ENCODE results near the gene H2BK1. TPM values are rescaled to one million over a fixed set of nuclear protein-coding genes. Genes with fewer than 3 reads are reported as not detected.

H2BK1 gene
- total RNA-seq, 2 experiments from 2014 or later: not detected

DNA sequence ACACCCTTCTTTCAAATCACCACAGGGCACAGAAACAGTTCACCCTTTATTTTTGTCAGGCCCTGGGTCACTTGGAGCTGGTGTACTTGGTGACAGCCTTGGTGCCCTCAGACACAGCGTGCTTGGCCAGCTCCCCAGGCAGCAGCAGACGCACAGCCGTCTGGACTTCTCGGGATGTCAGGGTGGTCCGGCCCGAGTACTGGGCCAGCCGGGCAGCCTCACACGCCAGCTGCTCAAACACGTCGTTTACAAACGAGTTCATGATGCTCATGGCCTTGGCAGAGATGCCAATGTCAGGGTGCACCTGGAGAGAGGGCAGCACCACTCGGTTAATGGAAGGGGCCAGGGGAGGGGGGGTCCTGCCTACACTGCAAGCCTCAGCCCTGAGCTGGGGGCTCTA is 2.5 kb downstream of the H2BK1 start:
- ATAC-seq (no peak), DNase-seq (no peak)
- Mint-ChIP-seq H3K27ac (no peak overlapping the region), H3K4me1 (ENCODE audit: low read depth) (peaks cover 20% of the 10 kb centered on the region), H3K9me3 (no peaks in the 10 kb centered on the region), H3K36me3 (ENCODE audit: low read depth) (peaks cover 4% of the 10 kb centered on the region), H3K4me3 (no peak overlapping the region), H3K27me3 (no peaks in the 10 kb centered on the region)
- ChIA-PET POLR2A (interaction anchor here (1.0 to 5.7 kb wide), 2 partner anchors 19 to 36 kb away, joined by 3 to 22 read pairs; partner anchors contain the start of gene ABCF2), CTCF (interaction anchor here (1.6 to 2.2 kb wide), 2 partner anchors 19 to 36 kb away, joined by 4 to 11 read pairs; partner anchors contain the start of gene ABCF2)
- TF ChIP-seq, protein P1, sequence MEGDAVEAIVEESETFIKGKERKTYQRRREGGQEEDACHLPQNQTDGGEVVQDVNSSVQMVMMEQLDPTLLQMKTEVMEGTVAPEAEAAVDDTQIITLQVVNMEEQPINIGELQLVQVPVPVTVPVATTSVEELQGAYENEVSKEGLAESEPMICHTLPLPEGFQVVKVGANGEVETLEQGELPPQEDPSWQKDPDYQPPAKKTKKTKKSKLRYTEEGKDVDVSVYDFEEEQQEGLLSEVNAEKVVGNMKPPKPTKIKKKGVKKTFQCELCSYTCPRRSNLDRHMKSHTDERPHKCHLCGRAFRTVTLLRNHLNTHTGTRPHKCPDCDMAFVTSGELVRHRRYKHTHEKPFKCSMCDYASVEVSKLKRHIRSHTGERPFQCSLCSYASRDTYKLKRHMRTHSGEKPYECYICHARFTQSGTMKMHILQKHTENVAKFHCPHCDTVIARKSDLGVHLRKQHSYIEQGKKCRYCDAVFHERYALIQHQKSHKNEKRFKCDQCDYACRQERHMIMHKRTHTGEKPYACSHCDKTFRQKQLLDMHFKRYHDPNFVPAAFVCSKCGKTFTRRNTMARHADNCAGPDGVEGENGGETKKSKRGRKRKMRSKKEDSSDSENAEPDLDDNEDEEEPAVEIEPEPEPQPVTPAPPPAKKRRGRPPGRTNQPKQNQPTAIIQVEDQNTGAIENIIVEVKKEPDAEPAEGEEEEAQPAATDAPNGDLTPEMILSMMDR (IDR thresholded peaks at IDR 0.05): no peak
- intact Hi-C loops (cut with micrococcal nuclease): no loop called here

DNA sequence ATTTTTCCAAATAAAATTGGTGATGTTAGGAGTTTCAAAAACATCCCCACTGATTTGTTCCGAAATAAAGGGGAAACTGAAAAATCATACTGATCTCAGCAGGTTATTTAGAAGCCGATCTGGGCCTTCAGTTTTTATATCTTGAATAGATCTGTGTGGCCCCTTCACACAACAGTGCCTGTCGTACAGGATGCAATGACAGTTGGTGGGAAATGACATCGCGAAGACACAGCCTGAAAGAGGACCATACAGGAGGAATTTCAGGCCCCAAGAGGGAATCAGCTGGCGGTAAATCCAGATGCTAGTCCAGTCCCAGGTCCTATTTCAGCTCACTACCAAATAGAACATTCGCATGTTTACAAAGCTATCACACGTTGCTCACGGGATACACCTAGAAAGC is 3.0 kb downstream of the H2BK1 start:
- no peak for DNase-seq
- CTCF ChIA-PET: interaction anchor here (1.4 to 2.2 kb wide), 3 partner anchors 20 to 37 kb away, joined by 3 to 11 read pairs (median 4); partner anchors contain the start of gene ABCF2
- peak; percentile 62 for ATAC-seq
- POLR2A ChIA-PET: interaction anchor here (1.1 to 5.7 kb wide), 2 partner anchors 8 to 19 kb away, joined by 4 to 22 read pairs; partner anchors contain the start of gene ABCF2
- peaks cover 20% of the 10 kb centered on the region for H3K4me1 Mint-ChIP-seq (ENCODE audit: low read depth)
- H3K9me3 Mint-ChIP-seq: no peaks in the 10 kb centered on the region
- H3K27me3 Mint-ChIP-seq: no peaks in the 10 kb centered on the region
- TF ChIP-seq, protein P1 (IDR thresholded peaks at IDR 0.05): no peak
- no peak overlapping the region for H3K27ac Mint-ChIP-seq
- intact Hi-C loops (cut with micrococcal nuclease): no loop called here
- H3K4me3 Mint-ChIP-seq: no peak overlapping the region
- H3K36me3 Mint-ChIP-seq (ENCODE audit: low read depth): peaks cover 4% of the 10 kb centered on the region

DNA sequence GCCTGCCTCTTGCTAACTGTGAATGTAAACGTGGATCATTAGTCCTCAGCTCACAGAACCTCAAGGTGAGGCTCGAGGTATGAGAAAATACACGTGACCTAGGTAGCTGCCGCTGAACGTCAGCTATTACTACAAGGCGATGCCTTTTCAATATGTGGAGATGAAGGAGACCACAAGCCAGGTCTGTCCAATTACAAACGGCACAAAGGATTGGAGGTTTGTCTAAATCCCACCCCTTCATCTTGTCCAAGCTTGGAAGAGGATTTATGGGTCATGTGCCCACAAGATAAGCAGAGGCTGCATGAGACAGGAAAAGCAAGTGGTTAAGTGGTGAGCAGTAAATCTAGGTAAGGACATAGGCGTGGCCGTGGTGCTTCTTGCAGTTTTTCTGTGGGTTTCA is 3.4 kb downstream of the H2BK1 start:
- ChIA-PET POLR2A (interaction anchor here (1.1 to 5.7 kb wide), 2 partner anchors 8 to 20 kb away, joined by 4 to 22 read pairs; partner anchors contain the start of gene ABCF2), CTCF (interaction anchor here (0.8 to 2.2 kb wide), 5 partner anchors 20 to 83 kb away, joined by 3 to 11 read pairs (median 3); partner anchors contain the start of genes ABCF2 and GBX1)
- peaks cover 2% of the 10 kb centered on the region for H3K36me3 Mint-ChIP-seq (ENCODE audit: low read depth)
- no peaks in the 10 kb centered on the region for H3K9me3 Mint-ChIP-seq
- ATAC-seq: peak; percentile 64
- H3K27ac Mint-ChIP-seq: peak overlapping the region; percentile 12
- TF ChIP-seq, protein P1 (IDR thresholded peaks at IDR 0.05): no peak
- no peak overlapping the region for H3K4me3 Mint-ChIP-seq
- peak; percentile 16 for DNase-seq
- intact Hi-C loops (cut with micrococcal nuclease): no loop called here
- H3K4me1 Mint-ChIP-seq (ENCODE audit: low read depth): peaks cover 20% of the 10 kb centered on the region
- no peaks in the 10 kb centered on the region for H3K27me3 Mint-ChIP-seq

DNA sequence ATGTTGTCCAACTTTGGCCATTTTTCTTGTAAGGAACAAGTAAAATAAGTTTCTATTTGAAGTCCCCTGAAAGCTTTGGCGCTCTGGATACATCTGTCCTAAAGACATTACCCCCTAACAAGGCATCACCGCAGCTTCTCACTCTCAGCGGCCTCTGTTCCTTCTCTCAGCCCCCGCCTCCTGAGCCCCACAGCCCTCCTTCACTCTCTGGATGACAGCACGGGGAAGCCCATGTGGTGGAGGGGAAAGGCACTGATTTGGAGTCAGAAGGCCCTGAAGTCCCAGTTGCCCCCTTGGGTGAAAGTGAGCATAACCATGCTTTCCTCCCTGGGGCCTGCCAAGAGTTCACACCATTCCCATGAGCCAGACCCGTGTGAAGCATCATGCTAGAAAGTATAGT is 4.6 kb downstream of the H2BK1 start:
- no peaks in the 10 kb centered on the region for H3K9me3 Mint-ChIP-seq
- ATAC-seq: no peak
- DNase-seq: no peak
- ChIA-PET CTCF (interaction anchor here (0.8 to 1.5 kb wide), 3 partner anchors 14 to 38 kb away, joined by 3 read pairs; partner anchors contain the start of genes ABCF2 and GBX1), POLR2A (interaction anchor here (5.7 kb wide), 1 partner anchor 21 kb away, joined by 22 read pairs; the partner anchor contains the start of gene ABCF2)
- H3K27ac Mint-ChIP-seq: no peak overlapping the region
- intact Hi-C loops (cut with micrococcal nuclease): no loop called here
- H3K27me3 Mint-ChIP-seq: no peaks in the 10 kb centered on the region
- TF ChIP-seq, protein P1 (IDR thresholded peaks at IDR 0.05): no peak
- no peak overlapping the region for H3K4me3 Mint-ChIP-seq
- H3K4me1 Mint-ChIP-seq (ENCODE audit: low read depth): peaks cover 20% of the 10 kb centered on the region
- H3K36me3 Mint-ChIP-seq (ENCODE audit: low read depth): no peaks in the 10 kb centered on the region

DNA sequence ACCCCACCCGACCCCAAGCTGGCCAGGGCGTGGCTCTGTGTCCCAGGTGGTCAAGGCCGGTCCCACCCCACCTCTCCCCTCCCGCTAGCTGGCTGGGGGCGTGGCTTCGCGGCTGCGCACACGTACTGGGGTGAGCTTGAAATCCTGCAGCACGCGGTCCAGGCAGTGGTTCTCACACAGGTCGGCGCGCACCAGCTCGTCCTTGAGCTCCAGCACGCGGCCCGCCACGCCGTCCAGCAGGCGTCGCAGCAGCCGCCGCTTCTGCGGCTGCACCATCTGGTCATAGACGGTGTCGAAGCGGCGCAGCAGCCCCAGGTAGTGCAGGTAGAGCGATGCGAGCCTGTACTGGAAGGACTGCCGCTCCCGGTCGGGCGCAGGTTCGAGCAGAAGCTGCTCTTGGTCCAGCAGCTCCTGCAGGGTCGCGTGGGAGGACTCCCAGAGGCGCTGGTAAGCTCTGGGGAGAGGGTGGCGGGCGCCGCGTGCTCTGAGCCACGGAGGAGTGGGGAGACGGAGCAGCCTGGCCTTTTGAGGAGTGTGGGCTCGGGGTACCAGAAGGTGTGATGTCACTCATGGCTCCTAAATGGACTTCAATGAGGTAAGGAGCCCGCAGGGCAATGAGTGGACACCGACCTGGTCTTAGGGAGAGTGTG is 5.8 kb downstream of the H2BK1 start:
- H3K9me3 Mint-ChIP-seq: no peaks in the 10 kb centered on the region
- intact Hi-C loops (cut with micrococcal nuclease): no loop called here
- H3K4me3 Mint-ChIP-seq: no peak overlapping the region
- TF ChIP-seq, protein P1 (IDR thresholded peaks at IDR 0.05): no peak
- POLR2A ChIA-PET: interaction anchor here (1.4 kb wide), 1 partner anchor 35 kb away, joined by 3 read pairs; no protein-coding TSS in a partner anchor
- no peak overlapping the region for H3K27ac Mint-ChIP-seq
- peaks cover 20% of the 10 kb centered on the region for H3K4me1 Mint-ChIP-seq (ENCODE audit: low read depth)
- no peaks in the 10 kb centered on the region for H3K27me3 Mint-ChIP-seq
- CTCF ChIA-PET: interaction anchor here (1.5 kb wide), 1 partner anchor 23 kb away, joined by 3 read pairs; the partner anchor contains the start of gene ABCF2
- ATAC-seq (no peak), DNase-seq (no peak)
- H3K36me3 Mint-ChIP-seq (ENCODE audit: low read depth): no peaks in the 10 kb centered on the region
